H1 (cell line): ENCODE data around the gene GALNT18.

ENCODE experiments used
- JUN ChIP-seq: IDR thresholded peaks from 2 replicates; pipeline ENCODE4 v1.6.1; 2011; ENCODE audit warnings: low read depth, mild to moderate bottlenecking, improper control_type of control experiment, low read length
- MAFK ChIP-seq: IDR thresholded peaks from 2 replicates; pipeline ENCODE4 v1.6.1; 2012; ENCODE audit warnings: low read depth, mild to moderate bottlenecking, improper control_type of control experiment, low read length
- POLR2AphosphoS5 ChIP-seq: IDR thresholded peaks from 2 replicates; pipeline ENCODE4 v1.6.1; 2011; ENCODE audit warnings: low read depth, low read length
- POU5F1 ChIP-seq: IDR thresholded peaks from 2 replicates; pipeline ENCODE4 v1.6.1; 2011; ENCODE audit warnings: low read depth, mild to moderate bottlenecking, low read length, moderate library complexity
- RAD21 ChIP-seq, 2 experiments: IDR thresholded peaks in 1 of 2; conservative IDR thresholded peaks in 1 of 2; 2 replicates each; pipeline ENCODE4 v1.6.1; 2011; ENCODE audit warnings: low read depth in 2 of 2, low read length in 2 of 2, improper control_type of control experiment in 1 of 2, inconsistent platforms in 1 of 2, mild to moderate bottlenecking in 1 of 2, moderate library complexity in 1 of 2
- RXRA ChIP-seq: IDR thresholded peaks from 2 replicates; pipeline ENCODE4 v1.6.1; 2011; ENCODE audit warnings: low read depth, mild to moderate bottlenecking, low read length, moderate library complexity; ENCODE audit not compliant: insufficient read depth
- SAP30 ChIP-seq: fragments of 300-600 bp; sonication (generic); IDR thresholded peaks from 2 replicates; pipeline ENCODE4 v1.7.1; 2012; ENCODE audit warnings: low read length, moderate library complexity, mild to moderate bottlenecking, inconsistent platforms; ENCODE audit not compliant: insufficient read depth, insufficient replicate concordance
- TAF7 ChIP-seq: optimal IDR thresholded peaks from 2 replicates; pipeline ENCODE3; 2011; ENCODE audit warnings: low read depth, mild to moderate bottlenecking, inconsistent platforms, low read length, moderate library complexity, borderline replicate concordance
- TF ChIP-seq, protein P1 (sequence below), 3 experiments: IDR thresholded peaks; 1 replicate in 2 of 3; 2 replicates in 1 of 3; pipeline versions ENCODE4 v1.5.1 to v1.6.1; 2011; ENCODE audit warnings: low read length in 3 of 3, mild to moderate bottlenecking in 3 of 3, inconsistent platforms in 2 of 3, low read depth in 1 of 3, moderate library complexity in 1 of 3; ENCODE audit not compliant: insufficient read depth in 1 of 3; ENCODE audit errors: control extremely low read depth in 1 of 3

DNA sequence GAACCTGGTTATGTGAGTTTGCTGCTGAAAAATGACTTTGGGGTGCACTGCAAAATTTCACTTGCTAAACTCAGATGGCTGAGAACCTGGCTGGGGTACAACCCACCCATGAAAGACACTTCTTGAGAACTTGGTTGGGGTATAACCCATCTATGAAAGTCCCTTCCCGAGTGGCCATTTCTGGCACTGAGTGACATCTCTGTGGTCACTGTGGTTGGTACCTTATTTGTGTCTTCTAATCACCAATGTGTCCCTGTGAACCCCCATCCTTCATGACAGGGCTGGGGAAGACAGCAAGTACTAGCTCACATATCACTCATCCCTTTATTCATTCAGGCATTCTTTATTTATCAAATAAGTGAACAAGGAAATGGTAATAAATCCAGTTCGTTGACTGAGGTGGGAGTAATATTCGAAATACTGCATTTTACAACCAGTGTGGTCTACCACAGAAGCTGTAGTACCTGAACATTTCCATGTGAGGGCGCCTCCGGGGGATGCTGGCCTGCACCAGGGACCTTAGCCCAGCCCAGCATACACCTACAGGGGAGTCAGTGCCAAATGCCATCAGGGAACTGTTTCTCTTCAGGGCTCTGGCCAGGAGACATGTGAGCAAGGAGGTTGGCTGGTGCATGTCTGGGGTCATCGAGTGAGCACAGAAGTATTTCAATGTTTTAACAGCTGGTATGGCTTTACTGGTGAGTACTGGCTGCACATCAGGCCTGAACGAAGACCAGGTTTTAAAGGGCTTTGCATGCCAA, 390.8 kb downstream of the GALNT18 start:
- TF ChIP-seq SAP30 (no peak), POLR2AphosphoS5 (no peak), JUN (no peak), TAF7 (no peak), MAFK (no peak), POU5F1 (no peak), RXRA (no peak), RAD21 (IDR thresholded peaks at IDR 0.05 in 1 of 2, conservative IDR thresholded peaks at IDR 0.05 in 1 of 2; ENCODE audit: low read depth in 2 of 2, low read length in 2 of 2) (peak; percentile 76 to 86)
- TF ChIP-seq, protein P1, sequence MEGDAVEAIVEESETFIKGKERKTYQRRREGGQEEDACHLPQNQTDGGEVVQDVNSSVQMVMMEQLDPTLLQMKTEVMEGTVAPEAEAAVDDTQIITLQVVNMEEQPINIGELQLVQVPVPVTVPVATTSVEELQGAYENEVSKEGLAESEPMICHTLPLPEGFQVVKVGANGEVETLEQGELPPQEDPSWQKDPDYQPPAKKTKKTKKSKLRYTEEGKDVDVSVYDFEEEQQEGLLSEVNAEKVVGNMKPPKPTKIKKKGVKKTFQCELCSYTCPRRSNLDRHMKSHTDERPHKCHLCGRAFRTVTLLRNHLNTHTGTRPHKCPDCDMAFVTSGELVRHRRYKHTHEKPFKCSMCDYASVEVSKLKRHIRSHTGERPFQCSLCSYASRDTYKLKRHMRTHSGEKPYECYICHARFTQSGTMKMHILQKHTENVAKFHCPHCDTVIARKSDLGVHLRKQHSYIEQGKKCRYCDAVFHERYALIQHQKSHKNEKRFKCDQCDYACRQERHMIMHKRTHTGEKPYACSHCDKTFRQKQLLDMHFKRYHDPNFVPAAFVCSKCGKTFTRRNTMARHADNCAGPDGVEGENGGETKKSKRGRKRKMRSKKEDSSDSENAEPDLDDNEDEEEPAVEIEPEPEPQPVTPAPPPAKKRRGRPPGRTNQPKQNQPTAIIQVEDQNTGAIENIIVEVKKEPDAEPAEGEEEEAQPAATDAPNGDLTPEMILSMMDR (IDR thresholded peaks at IDR 0.05; ENCODE audit: control extremely low read depth in 1 of 3, insufficient read depth in 1 of 3, low read depth in 1 of 3, low read length in 3 of 3): peak; percentile 86 to 87 (median 86)
